GM04503 (cell line): ENCODE data around the gene RERE.
"Not testable (repeated sequence)": the region's sequence is repeated elsewhere in the genome, so short reads cannot be mapped to it uniquely, and the experiment has no call there.

Experiments used
- DNase-seq: peaks from one replicate; pipeline ENCODE4 v3.0.0-alpha.2; 2012; ENCODE audit warnings: low read depth

Gene RERE

DNA sequence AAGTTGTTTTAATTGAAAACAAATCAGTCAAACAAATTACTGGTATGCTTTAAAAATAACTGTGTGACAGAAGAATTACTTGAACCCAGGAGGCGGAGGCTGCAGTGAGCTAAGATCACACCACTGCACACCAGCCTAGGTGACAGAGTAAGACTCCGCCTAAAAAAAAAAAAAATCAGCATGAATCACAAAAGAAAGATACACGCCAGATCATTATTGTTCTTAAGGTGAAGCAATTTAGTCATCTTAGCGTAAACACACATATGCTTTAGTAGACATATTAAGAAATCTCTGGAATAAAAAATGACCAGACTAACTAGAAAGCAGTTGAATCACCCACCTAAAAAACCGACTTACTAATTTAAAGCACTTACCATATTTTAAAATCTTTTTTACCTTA, 20.2 kb downstream of the RERE start:
- DNase-seq, result no peak

DNA sequence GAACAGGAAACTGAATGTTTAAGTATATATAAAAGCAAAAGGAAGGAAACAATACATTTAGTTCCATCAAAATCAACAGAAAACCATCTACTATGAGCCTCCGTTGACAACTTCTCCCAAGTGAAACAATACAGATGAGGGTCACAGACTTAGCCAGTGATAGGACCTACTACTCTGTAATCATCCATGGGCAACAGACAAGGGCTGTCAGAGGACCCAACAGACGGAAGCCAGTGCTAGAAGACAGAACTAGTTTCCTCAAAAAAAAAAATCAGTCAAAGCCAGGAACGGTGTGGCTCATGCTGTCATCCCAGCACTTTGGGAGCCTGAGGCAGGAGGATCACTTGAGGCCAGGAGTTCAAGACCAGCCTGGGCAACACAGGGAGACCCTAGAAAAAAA, 20.6 kb downstream of the RERE start:
- DNase-seq, result no peak

DNA sequence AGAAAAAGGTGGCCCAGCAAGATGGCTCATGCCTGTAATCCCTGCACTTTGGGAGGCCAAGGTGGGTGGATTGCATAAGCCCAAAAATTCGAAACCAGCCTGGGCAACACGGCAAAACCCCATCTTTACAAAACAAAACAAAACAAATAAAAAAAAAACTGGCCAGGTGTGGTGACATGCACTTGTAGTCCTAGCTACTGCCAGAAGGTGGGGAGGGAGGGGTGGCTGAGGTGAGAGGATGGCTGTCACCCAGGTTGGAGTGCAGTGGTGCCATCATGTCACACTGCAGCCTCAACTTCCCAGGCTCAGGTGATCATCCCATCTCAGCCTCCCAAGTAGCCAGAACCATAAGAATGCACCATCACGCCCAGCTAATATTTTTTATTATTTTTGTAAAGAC, 22.8 kb downstream of the RERE start:
- no peak for DNase-seq

DNA sequence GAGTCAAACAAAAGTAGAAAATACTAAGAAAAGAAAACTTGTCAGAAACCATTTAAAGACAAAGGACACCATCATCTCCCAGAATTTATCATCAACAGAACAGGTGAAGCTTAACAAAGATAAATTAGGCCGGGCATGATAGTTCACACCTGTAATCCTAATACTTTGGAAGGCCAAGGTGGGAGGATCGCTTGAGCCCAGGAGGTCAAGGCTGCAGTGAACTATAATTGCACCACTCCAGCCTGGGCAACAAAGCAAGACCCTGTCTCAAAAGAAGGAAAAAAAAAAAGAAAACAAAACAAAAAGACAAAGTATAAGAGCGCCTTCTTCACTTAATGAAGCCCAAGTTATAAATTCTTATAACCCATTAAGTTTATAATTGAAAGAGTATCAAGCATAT, 25.6 kb downstream of the RERE start:
- no peak for DNase-seq

DNA sequence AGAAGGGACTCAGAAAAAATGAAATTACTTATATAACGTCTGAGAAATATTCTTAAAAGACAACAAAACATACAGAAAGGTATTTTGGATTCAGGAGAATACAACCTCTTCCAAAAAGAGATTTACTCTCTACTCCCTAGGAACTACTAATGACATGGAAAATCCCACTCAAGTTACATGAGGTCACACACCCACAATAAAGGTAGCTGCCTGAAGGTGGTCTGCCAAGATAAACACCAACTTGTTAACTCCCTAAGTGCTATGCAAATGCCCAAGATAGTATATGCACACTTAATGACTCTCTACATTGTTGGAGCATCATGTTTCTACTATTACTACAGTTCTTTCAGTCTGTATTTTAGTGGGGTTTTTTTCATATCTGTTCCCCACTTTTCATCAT, 26.5 kb downstream of the RERE start:
- no peak for DNase-seq

DNA sequence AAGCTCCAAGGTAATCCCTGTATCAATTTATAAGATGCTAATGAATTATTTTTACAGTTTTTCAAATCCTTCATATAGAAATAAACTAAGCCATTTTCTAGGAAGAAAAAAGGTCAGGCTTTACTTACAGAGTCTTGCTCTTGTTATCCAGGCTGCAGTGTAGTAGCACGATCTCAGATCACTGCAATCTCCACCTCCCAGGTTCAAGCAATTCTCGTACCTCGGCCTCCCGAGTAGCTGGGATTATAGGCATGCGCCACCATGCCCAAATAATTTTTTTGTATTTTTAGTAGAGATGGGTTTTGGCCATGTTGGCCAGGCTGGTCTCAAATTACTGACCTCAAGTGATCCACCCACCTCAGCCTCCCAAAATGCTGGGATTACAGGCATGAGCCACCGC, 27.0 kb downstream of the RERE start:
- no peak for DNase-seq

DNA sequence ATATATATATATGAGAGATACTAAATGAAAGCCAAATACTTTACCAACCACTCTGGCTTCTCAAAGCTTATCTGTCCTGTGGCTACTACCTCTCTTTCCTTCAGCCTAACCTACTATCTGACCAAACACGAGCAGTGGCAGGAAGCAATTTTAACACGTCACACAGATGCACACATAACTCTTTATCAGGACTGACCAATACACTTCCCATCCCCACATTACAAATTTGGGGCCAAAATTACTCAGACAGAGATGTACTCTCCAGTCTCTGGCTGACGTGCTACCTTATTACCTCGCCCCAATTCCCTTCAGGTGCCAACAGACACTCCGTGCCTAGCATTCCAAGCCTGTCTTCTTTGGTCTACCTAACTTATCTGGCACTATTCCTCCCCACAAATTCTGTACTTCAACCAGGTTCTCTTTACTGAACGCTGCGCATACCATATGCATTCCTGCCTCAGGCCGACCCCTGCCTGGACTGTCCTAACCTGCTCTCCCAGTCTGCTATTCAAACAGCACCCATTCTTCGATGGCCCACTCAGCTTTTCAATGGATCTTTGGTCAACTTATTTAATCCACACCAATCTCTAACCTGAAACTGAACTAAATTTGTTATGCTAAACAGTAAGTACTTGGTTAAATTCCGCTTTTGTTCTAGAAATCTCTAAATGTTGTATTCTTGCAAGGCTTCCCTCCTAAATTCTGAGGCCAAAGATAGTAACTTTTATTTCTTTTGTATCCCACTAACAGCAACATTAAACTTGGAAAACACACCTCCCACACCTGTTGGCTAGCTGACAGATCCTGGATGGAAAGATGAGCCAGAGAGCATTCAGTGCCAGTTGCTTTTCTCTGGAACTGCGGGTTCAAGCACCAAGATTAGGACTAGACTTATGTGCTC, 27.9 kb downstream of the RERE start:
- DNase-seq, result no peak

DNA sequence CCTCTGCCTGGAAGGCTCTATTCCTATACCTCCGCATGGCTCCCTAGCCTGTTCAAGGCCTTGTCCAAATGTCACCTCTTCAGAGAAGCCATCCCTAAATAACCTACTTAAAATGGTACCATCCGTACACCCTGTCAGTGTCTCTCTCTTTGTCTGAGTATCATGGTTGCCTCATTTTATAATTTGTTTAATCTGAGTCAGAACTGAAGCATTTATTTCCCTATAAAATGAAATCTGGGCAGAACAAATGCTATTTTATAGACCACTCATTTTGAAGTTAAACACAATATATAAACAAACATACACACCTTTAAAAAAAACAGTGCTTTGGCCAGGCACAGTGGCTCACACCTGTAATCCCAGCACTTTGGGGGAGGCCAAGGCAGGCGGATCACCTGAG, 30.2 kb downstream of the RERE start:
- no peak for DNase-seq

DNA sequence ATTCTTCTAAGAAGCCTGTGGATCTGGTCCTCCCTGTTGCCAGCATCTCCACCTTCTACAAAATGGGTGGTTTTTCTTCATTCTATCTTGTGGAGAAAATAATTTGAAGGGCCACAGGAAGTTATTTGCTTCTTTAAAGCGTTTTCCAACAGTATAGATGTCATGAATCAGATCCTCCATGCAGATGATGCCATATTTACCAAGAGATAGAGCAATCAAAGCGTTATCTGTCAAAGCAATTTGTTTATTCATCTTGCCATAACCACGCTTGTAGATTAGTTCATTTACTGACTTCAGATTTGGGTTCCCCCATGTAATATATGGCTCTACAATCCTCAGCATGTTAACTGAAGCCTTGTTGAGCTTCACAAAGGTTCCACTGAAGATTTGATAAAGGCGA, 31.2 kb downstream of the RERE start:
- DNase-seq, result not testable (repeated sequence)

DNA sequence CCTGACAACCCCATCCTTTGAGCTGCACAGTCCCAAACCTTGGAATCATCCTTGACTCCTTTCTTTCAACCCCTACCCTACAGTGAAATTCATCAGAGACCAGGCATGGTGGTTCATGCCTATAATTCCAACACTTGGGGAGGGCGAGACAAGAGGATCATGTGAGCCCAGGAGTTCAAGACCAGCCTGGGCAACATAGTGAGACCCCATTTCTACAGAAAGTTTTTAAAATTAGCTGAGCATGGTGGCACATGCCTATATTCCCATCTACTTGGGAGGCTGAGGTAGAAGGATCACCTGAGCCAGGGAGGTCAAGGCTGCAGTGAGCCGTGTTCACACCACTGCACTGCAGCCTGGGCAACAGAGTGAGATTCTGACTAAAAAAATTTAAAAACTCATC, 34.5 kb downstream of the RERE start:
- no peak for DNase-seq

DNA sequence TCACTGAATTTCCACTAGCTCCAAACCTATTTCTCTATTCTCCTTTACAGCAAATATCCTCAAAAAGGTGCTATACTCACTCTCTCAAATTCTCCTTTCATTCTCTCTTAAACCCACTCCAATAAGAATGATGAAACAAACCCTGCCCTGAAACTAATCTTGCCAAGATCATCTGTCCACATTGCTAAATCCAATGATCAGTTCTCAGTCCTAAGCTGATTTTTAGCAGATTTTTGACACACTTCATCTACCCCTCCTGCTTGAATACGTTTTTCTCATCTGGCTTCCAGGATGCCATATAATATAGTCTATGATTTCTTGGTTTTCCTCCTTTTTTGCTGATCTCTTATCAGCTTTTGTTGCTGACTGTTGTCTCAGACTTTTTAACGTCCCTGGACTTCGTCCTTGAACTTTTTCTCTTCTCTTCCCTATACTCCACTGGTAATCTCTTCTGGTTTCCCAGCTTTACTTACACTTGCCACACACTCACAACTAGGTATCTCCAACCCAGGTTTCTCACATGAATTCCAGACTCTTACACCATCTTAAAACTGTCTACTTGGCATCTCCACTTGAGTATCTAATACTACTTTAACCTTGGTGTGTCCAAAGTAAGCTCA, 35.3 kb downstream of the RERE start:
- DNase-seq, result no peak

DNA sequence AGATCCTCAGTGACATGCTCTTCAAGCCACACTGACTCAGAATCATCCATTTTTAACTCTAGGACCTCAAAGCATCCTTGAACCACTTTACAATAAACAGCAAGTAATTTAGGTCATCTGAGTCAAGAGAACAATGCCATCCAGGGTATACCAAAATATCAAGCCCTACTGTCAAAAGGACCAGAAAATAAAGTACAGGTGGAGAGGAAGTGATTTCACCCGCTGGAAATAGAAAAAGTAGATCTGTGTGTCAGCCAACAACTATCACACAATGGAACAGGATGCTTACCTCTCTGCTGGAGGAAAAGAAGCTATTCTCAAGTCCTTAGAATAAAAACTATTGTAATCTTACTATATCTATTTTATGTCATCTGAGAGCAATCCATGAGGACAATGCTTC, 37.0 kb downstream of the RERE start:
- no peak for DNase-seq

DNA sequence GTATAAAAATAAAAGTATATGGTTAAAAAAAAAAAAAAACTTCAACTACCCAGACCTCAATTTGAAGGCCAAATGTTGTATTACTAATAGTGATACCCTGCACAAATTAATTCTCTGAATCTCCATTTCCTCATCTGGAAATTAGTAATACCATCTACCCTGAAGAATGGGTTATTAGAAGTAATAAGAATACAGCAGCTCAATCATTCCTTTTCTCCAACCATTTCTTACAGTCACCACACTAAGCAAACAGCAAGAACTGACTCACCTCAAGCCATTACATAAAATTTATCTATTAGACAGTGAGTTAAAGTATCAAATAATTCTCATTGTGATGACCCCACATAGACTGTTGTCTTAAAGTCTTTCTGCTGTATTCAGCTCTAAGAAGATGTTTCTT, 39.6 kb downstream of the RERE start:
- DNase-seq, result no peak

DNA sequence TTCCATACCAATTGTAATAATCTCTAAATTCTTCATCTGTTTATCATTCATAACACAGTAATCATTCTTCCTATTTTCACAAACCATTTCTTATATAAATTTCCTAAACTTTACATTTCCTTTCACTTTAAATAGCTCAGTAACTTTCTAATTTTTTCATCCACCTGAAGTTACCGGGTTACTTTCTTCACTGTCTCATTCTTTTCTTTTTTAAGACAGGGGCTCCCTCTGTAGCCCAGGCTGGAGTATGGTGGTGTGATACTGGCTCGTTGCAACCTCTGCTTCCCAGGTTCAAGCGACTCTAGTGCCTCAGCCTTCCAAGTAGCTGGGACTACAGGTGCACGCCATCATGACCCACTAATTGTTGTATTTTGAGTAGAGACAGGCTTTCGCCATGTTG, 41.3 kb downstream of the RERE start:
- DNase-seq, result no peak

DNA sequence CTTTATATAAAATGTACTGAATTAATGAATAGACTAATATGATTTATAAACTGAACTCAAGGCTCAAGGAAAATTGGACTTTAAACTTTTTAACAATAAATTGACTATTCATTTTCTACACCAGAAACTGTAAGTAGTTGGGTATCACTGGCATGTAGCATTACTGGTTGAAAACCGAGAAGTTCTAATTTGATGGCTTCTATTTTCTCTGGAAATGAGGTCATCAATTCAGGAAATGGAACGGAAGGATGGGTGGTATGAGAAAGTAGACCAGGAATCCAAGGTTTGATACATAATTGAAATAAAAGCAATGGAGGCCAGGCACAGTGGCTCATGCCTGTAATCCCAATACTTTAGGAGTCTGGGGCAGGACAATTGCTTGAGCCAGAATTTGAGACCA, 50.4 kb downstream of the RERE start:
- DNase-seq, result no peak

DNA sequence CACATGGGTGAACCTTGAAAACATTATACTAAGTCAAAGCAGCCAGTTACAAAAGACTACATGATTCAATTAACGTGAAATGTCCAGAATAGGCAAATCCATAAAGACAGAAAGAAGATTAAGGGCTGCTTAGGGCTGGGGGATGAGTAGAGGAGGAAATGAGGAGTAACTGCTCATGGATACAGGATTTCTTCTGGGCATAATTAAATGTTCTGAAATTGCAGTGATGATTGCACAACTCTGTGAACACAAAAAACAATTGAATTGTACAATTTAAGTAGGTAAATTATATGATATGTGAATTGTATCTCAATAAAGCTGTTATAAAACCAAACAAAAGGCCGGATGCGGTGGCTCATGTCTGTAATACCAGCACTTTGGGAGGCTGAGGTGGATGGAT, 52.2 kb downstream of the RERE start:
- DNase-seq, result no peak

DNA sequence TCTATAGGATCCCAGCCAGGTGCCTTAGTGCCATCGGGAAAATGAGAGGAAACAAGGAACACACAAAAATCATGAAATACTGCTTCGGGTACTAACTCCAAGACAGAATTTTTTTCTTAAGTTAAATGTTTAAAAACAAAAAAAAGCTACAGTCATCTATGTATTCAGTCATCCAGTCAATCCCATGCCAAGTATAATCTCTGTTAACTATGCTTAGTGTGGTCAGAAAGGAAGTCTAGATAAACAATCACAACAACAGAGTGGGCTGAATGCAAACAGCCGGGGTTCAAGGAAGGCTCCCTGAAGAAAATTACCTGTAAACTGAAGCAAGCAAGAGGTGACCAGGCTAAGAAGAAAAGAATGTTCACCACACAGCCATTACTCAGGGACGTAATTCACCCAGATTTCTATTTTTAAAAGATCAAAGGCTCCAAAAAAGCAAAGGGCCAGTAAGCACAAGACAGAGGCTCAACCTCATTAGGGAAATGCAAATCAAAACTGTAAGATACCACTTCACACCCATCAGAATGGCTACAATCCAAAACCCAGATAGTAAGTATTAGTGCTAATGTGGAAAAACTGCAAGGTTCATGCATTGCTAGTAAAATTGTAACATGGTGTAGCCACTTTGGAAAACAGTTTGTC, 53.0 kb downstream of the RERE start:
- no peak for DNase-seq

DNA sequence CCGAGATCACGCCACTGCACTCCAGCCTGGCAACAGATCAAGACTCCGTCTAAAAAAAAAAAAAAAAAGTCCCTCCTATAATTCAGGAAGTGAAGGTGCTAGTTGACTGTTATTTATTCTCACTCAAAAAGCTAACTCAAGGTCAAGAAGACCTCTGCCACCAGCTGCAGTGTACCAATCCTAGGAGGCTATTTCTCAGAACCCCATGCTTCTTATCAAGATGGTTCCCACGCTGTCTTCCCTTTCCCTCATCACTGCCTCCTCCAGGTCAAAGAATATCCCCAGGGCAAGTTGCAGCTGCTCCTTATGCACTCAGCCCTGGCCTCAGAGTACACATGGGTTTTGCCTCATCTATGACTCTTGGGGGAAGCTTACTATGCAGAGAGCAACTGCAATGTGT, 53.6 kb downstream of the RERE start:
- no peak for DNase-seq

DNA sequence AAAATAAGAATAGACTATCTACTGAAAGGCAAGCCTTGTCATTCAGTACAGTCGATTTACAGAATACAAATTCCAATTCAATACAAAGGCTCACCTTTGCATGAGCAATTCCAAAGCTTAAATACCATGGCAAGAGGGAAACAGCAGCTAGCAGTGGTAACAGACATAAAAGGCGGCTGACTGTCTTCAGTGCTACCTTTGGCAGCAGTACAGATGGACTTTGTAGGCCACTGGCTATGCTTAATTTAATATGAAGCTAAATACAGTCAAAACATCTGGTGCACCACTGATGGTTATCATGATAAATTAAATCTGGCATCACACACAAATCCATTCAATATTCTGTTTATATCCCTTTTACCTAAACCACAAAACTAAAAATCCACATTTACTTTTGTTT, 62.4 kb downstream of the RERE start:
- no peak for DNase-seq

DNA sequence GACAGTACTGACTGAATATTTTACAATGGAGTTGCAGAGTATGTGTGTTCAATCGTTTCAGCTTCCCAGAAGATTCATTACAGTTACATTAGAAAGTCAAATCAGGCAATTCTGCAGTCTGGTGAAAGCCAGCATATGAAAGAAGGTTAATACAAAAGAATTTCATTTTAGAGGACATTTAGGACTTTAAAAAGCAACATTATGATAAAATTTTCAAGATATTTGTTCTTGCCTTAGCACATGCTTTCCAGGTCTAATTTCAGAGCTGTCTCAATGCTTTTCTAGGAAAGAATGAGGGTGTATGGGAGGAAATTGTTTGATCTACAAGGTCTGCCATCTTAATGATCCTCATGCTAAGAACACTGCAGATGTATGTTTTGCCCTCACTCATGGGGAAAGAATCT, 63.2 kb downstream of the RERE start:
- no peak for DNase-seq

DNA sequence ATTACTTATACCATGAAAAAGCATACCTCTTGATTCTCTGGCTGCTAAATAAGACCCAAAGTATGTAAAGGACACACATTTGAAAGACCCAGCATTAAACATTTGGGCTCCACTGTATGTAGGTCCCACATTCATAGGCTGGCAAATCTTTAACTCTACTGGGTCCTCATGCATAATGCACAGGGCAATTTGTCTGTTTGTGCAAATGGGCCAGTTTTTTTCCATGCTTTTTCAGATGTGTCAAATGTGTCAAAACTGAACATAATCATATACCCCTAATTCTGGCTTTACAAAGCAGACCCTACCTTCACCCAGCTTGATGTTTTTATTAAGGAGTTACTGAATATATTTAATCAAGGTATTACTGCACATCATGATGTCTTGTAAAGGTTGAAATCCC, 63.7 kb downstream of the RERE start:
- no peak for DNase-seq

DNA sequence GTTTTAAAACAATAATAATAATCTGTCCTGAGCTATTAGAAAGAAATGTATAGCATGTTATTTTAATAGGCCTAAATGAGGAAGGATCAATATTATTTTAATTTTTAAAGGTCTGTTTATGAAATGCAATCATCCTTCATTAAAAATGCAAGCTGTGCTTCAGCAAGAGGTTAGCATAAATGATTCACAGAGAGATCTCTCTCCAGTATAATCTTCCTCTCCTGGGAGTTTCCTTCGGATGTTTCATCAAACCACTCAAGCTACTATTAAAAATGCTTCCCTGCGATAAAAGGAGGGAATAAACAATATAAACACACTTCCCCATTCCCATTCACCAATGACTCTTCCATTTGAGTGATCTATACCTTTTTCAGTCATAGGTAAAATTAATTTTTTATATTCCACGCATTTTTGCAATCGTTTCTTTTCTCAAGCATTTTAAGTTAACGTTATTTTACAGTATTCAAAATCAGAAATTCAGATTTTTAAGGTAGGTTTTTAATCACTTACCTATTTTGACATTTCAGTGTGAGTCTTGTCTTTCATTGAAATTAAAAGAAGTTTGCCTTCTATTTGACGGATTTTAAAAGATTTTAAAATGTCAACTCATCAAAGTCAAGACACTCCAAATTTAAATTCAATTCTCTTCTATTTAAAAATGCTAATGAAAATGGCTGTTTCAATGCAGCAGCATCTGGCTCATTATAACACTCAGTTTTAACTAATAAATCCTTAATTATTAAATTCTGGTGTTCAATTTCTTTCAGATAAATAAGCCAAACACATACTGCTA, 64.3 kb downstream of the RERE start:
- DNase-seq, result no peak

DNA sequence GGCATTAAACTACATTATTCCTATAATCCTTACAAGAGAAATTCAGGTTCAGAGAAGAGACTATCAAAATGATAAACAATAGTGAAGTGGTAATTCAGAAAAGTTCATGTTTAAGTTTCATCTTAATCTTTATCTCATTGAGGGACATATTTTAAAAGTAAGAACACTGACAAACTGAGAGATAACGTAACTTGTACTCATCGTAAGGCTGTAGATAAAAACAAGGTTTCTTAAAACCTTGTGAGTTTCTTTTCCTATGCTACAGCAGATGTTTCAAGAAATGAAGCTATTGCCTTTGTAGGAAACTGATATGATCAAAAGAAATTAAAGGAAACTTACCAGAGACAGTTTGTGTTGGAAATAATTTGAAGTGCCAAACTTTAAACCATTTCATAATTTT, 65.0 kb downstream of the RERE start:
- no peak for DNase-seq
